Adipose tissue (tissue), 3 donors: ENCODE data around the gene MLIP. TPM values are rescaled to one million over a fixed set of nuclear protein-coding genes. Genes with fewer than 3 reads are reported as not detected.

Experiments used
- H3K27ac ChIP-seq: one replicate; pipeline ENCODE4 v1.5.1; 2013; ENCODE audit warnings: low read depth, low read length
- WGBS, 3 donors: extraction: QIAGEN DNeasy Blood & Tissue Kit; methylation state at CpG; one replicate each; pipeline ENCODE4 v1.1.7; 2013; 5-methylcytosine and 5-hydroxymethylcytosine counted together
- polyA plus RNA-seq, 3 donors: library from polyadenylated mRNA; stranded (reverse); fragments of 200-250 nt; gene quantifications; one replicate each; pipeline ENCODE4 v1.2.3, GENCODE V29; 2013
- donor health status: healthy with polysubstance abuse.
- donor health status: Bipolar disorder and iron deficiency.
- donor health status: healthy.

MLIP gene
- polyA plus RNA-seq, 3 donors: 0.98 to 2.0 (median 1.2) TPM

GRCh38 chr6:54093326-54093948 is 17.8 kb upstream of the MLIP start:
- 52 to 67% (median 63%) methylated on average over 6 of the region's 6 CpGs for WGBS, 3 donors

GRCh38 chr6:54094293-54094692 is 16.9 kb upstream of the MLIP start:
- H3K27ac ChIP-seq: no peak overlapping the region

More at GRCh38 chr6:54093326-54093948, 17.8 kb upstream of the MLIP start:
- H3K27ac ChIP-seq: no peak overlapping the region

GRCh38 chr6:54094786-54095185 is 16.5 kb upstream of the MLIP start:
- 45 to 84% (median 82%) methylated on average over 4 of the region's 4 CpGs for WGBS, 3 donors
- no peak overlapping the region for H3K27ac ChIP-seq

- H3K27ac ChIP-seq: no peak overlapping the region
- 75 to 90% (median 88%) methylated on average over 4 of the region's 4 CpGs for WGBS, 3 donors
Measured at GRCh38 chr6:54095723-54096122, 15.5 kb upstream of the MLIP start.

- 62 to 75% (median 63%) methylated on average over 3 of the region's 3 CpGs for WGBS, 3 donors
- H3K27ac ChIP-seq: no peak overlapping the region
Measured at GRCh38 chr6:54096811-54097210, 14.4 kb upstream of the MLIP start.

GRCh38 chr6:54097753-54098152 is 13.5 kb upstream of the MLIP start:
- H3K27ac ChIP-seq: no peak overlapping the region
- WGBS, 3 donors: 48 to 73% (median 59%) methylated on average over 4 of the region's 4 CpGs

- 53 to 79% (median 76%) methylated on average over 6 of the region's 6 CpGs for WGBS, 3 donors
- no peak overlapping the region for H3K27ac ChIP-seq
Measured at GRCh38 chr6:54098450-54099044, 12.7 kb upstream of the MLIP start.

GRCh38 chr6:54099225-54099624 is 12.0 kb upstream of the MLIP start:
- H3K27ac ChIP-seq: no peak overlapping the region
- whole genome bisulfite sequencing, 3 donors: 69 to 89% (median 88%) methylated on average over 3 of the region's 3 CpGs

- no peak overlapping the region for H3K27ac ChIP-seq
- WGBS, 3 donors: 57 to 91% (median 89%) methylated on average over 1 of the region's 1 CpG
Measured at GRCh38 chr6:54100411-54101006, 10.7 kb upstream of the MLIP start.

GRCh38 chr6:54102238-54102637 is 9.0 kb upstream of the MLIP start:
- H3K27ac ChIP-seq: no peak overlapping the region
- WGBS, 3 donors: 14 to 52% (median 41%) methylated on average over 1 of the region's 1 CpG

GRCh38 chr6:54103497-54103896 is 7.7 kb upstream of the MLIP start:
- 70 to 74% (median 74%) methylated on average over 3 of the region's 3 CpGs for WGBS, 3 donors
- no peak overlapping the region for H3K27ac ChIP-seq

- no peak overlapping the region for H3K27ac ChIP-seq
Measured at GRCh38 chr6:54106727-54107126, 4.5 kb upstream of the MLIP start.

GRCh38 chr6:54107470-54108090 is 3.7 kb upstream of the MLIP start:
- 56 to 67% (median 64%) methylated on average over 8 of the region's 8 CpGs for WGBS, 3 donors
- no peak overlapping the region for H3K27ac ChIP-seq

- no peak overlapping the region for H3K27ac ChIP-seq
Measured at GRCh38 chr6:54108271-54108670, 3.0 kb upstream of the MLIP start.

- H3K27ac ChIP-seq: no peak overlapping the region
- WGBS, 3 donors: 77 to 88% (median 84%) methylated on average over 2 to 3 of the region's 3 CpGs
Measured at GRCh38 chr6:54109586-54109985, 1.7 kb upstream of the MLIP start.

- WGBS, 3 donors: 78 to 89% (median 81%) methylated on average over 1 of the region's 1 CpG
- no peak overlapping the region for H3K27ac ChIP-seq
Measured at GRCh38 chr6:54112151-54112650, 958 bp downstream of the MLIP start.

GRCh38 chr6:54114991-54115390 is 3.7 kb downstream of the MLIP start:
- 79 to 84% (median 83%) methylated on average over 1 of the region's 1 CpG for WGBS, 3 donors
- no peak overlapping the region for H3K27ac ChIP-seq

- no peak overlapping the region for H3K27ac ChIP-seq
- 46 to 77% (median 61%) methylated on average over 1 of the region's 1 CpG for WGBS, 3 donors
Measured at GRCh38 chr6:54115966-54116365, 4.7 kb downstream of the MLIP start.

GRCh38 chr6:54118117-54118516 is 6.9 kb downstream of the MLIP start:
- WGBS, 3 donors: 94 to 99% (median 97%) methylated on average over 2 of the region's 2 CpGs
- H3K27ac ChIP-seq: no peak overlapping the region

GRCh38 chr6:54125493-54125892 is 14.2 kb downstream of the MLIP start:
- no peak overlapping the region for H3K27ac ChIP-seq
- 66 to 75% (median 74%) methylated on average over 5 of the region's 5 CpGs for WGBS, 3 donors
